ENCODE measurements around the gene TNFAIP2. TPM values are rescaled to one million over a fixed set of nuclear protein-coding genes. Genes with fewer than 3 reads are reported as not detected.
A peak's percentile ranks its signal among the peaks of the same experiment; 100 is the strongest.

TNFAIP2 gene
- total and polyA plus RNA-seq, 9 of the 15 experiments (the other 6 are each of a cell fraction or from before 2014, with no cell fraction given), result 22.6 to 68.6 (median 44.6) TPM

DNA sequence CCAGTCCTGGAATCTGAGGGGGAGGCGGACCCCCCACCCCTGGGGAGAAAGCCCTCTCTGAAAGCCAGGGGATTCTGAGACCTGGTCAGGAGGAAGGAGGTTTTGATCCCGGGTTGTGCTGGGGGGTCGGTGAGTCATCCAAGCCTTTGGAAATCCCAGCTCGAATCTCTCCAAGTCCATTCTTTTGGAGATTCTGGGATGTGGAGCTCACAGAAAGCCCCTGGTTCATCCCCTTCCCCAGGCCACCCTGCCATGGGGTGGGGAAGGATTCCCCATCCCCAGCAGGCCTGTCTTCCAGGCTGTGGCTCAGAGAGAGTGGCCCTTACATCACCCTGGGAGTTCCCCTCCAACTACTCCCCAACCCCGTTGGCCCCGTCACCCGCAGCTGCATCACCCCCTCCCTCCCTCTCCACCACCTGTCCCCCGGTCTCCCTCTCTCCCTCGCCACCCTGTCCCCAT is 14.5 kb upstream of the TNFAIP2 start (continued):
- TF ChIP-seq CLOCK (CRISPR knock-in tag; IDR thresholded peaks at IDR 0.05; ENCODE audit: borderline replicate concordance) (no peak), POLR3A (IDR thresholded peaks at IDR 0.05; ENCODE audit: borderline replicate concordance, extremely low read depth, insufficient read depth, insufficient read length) (no peak), HDAC2 (IDR thresholded peaks at IDR 0.05) (no peak), ATF3 (IDR thresholded peaks at IDR 0.05) (peak; percentile 78), ATF3 (CRISPR knock-in tag; conservative IDR thresholded peaks at IDR 0.05) (no peak), RBM39 (optimal IDR thresholded peaks at IDR 0.05; ENCODE audit: low read depth, low read length) (no peak), ATF7 (IDR thresholded peaks at IDR 0.05) (peak; percentile 43; the same call in 1 of the 2 replicates), SLC30A9 (CRISPR knock-in tag; IDR thresholded peaks at IDR 0.05) (no peak), CREM (IDR thresholded peaks at IDR 0.05; ENCODE audit: low read depth) (0 out of 2 replicates have a peak, but pooled peaks have one; percentile 15), THRA (IDR thresholded peaks at IDR 0.05) (no peak), ATF1 (CRISPR knock-in tag; IDR thresholded peaks at IDR 0.05) (no peak), ATF1 (tag; IDR thresholded peaks at IDR 0.05) (no peak), E2F6 (IDR thresholded peaks at IDR 0.05; ENCODE audit: borderline replicate concordance in 1 of 2, extremely low read depth in 1 of 2, insufficient read depth in 1 of 2, insufficient read length in 1 of 2, low read depth in 1 of 2, low read length in 1 of 2, poor library complexity in 1 of 2, severe bottlenecking in 1 of 2) (no peak), CTCFL (IDR thresholded peaks at IDR 0.05; ENCODE audit: borderline replicate concordance, insufficient read depth, low read depth, low read length, poor library complexity, severe bottlenecking) (no peak), ZZZ3 (IDR thresholded peaks at IDR 0.05) (no peak), JUND (IDR thresholded peaks at IDR 0.05; ENCODE audit: borderline replicate concordance, low read depth, low read length) (peak; percentile 31; the same call in 1 of the 2 replicates), JUND (tag; IDR thresholded peaks at IDR 0.05; ENCODE audit: borderline replicate concordance, low read depth, low read length) (no peak)
- TF ChIP-seq, protein P1, sequence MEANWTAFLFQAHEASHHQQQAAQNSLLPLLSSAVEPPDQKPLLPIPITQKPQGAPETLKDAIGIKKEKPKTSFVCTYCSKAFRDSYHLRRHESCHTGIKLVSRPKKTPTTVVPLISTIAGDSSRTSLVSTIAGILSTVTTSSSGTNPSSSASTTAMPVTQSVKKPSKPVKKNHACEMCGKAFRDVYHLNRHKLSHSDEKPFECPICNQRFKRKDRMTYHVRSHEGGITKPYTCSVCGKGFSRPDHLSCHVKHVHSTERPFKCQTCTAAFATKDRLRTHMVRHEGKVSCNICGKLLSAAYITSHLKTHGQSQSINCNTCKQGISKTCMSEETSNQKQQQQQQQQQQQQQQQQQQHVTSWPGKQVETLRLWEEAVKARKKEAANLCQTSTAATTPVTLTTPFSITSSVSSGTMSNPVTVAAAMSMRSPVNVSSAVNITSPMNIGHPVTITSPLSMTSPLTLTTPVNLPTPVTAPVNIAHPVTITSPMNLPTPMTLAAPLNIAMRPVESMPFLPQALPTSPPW (CRISPR knock-in tag; IDR thresholded peaks at IDR 0.05), result peak; percentile 77

Measured in K562 (cell line).